Activated CD8-positive, alpha-beta T cell treated with anti-CD3 and anti-CD28 coated beads, Interleukin-2, amount 10 ng/mL, durations not matched to agents 7 days and 5 days (primary cell): ENCODE measurements around the gene CHID1. TPM values are rescaled to one million over a fixed set of nuclear protein-coding genes. Genes with fewer than 3 reads are reported as not detected.

Experiments used
- ATAC-seq: fragments of 150-1000 bp; cut with Tn5 transposase; one replicate; pipeline ENCODE4 v1.10.0; 2021; ENCODE audit warnings: moderate library complexity
- CTCF ChIA-PET: fragments of 350-600 bp; sonication (Branson Sonifier 250); formaldehyde crosslinking; loops from one replicate; lab custom pipeline; 2021; ENCODE audit warnings: antibody characterized with exemption; lab: Charles Lee
- POLR2A ChIA-PET: fragments of 350-600 bp; sonication (Branson Sonifier 250); formaldehyde crosslinking; loops from one replicate; lab custom pipeline; 2021; ENCODE audit warnings: antibody characterized with exemption; lab: Charles Lee
- DNase-seq: peaks from one replicate; pipeline ENCODE4 v3.0.0-alpha.2; 2020
- H3K27ac Mint-ChIP-seq: one replicate; pipeline ENCODE4 v1.8.0; 2021; ENCODE audit warnings: mild to moderate bottlenecking, mixed read lengths
- H3K27me3 Mint-ChIP-seq: one replicate; pipeline ENCODE4 v1.8.0; 2021; ENCODE audit warnings: low read depth, mixed read lengths
- H3K36me3 Mint-ChIP-seq: one replicate; pipeline ENCODE4 v1.8.0; 2021; ENCODE audit warnings: low read depth, mixed read lengths
- H3K4me1 Mint-ChIP-seq: one replicate; pipeline ENCODE4 v1.8.0; 2021; ENCODE audit warnings: low read depth, mixed read lengths
- H3K4me3 Mint-ChIP-seq: one replicate; pipeline ENCODE4 v1.8.0; 2021; ENCODE audit warnings: mild to moderate bottlenecking, mixed read lengths
- H3K9me3 Mint-ChIP-seq: one replicate; pipeline ENCODE4 v1.8.0; 2022; ENCODE audit warnings: mixed read lengths; ENCODE audit not compliant: insufficient read depth
- total RNA-seq, 2 experiments: library from RNA; stranded (reverse); gene quantifications; one replicate each; pipeline ENCODE4 v1.2.3, GENCODE V29; 2021

CHID1 gene
- total RNA-seq, 2 experiments from 2014 or later = 46.1 to 48.4 TPM

- Mint-ChIP-seq H3K27me3 (no peaks in the 10 kb centered on the region), H3K4me1 (no peaks in the 10 kb centered on the region), H3K27ac (no peak overlapping the region), H3K9me3 (no peaks in the 10 kb centered on the region), H3K36me3 (no peaks in the 10 kb centered on the region), H3K4me3 (no peak overlapping the region)
- no peak for ATAC-seq
- no peak for DNase-seq
- CTCF ChIA-PET = no interaction called here
- POLR2A ChIA-PET = no interaction called here
These were observed 52.4 kb downstream of the CHID1 start for GRCh38 chr11:858053-858761.

- Mint-ChIP-seq H3K27ac (no peak overlapping the region), H3K27me3 (no peaks in the 10 kb centered on the region), H3K36me3 (no peaks in the 10 kb centered on the region), H3K4me3 (no peak overlapping the region), H3K4me1 (no peaks in the 10 kb centered on the region), H3K9me3 (no peaks in the 10 kb centered on the region)
- ATAC-seq (no peak), DNase-seq (no peak)
- POLR2A ChIA-PET = interaction anchor here (0.7 kb wide), 1 partner anchor 10 kb away, joined by 3 read pairs; no protein-coding TSS in a partner anchor
- CTCF ChIA-PET = interaction anchor here (1.5 kb wide), 1 partner anchor 9 kb away, joined by 4 read pairs; no protein-coding TSS in a partner anchor
These were observed 54.2 kb downstream of the CHID1 start for GRCh38 chr11:856397-856796.

- no peaks in the 10 kb centered on the region for H3K27me3 Mint-ChIP-seq
- no peak overlapping the region for H3K27ac Mint-ChIP-seq
- DNase-seq (no peak), ATAC-seq (no peak)
- no peak overlapping the region for H3K4me3 Mint-ChIP-seq
- no peaks in the 10 kb centered on the region for H3K36me3 Mint-ChIP-seq
- ChIA-PET POLR2A (interaction anchor here (0.7 kb wide), 1 partner anchor 10 kb away, joined by 3 read pairs; no protein-coding TSS in a partner anchor), CTCF (interaction anchor here (1.5 kb wide), 1 partner anchor 8 kb away, joined by 4 read pairs; no protein-coding TSS in a partner anchor)
- H3K4me1 Mint-ChIP-seq = no peaks in the 10 kb centered on the region
- H3K9me3 Mint-ChIP-seq = no peaks in the 10 kb centered on the region
These were observed 54.8 kb downstream of the CHID1 start for GRCh38 chr11:855796-856195.

GRCh38 chr11:855330-855674 is 55.3 kb downstream of the CHID1 start:
- Mint-ChIP-seq H3K36me3 (no peaks in the 10 kb centered on the region), H3K9me3 (no peaks in the 10 kb centered on the region), H3K4me3 (no peak overlapping the region), H3K27me3 (no peaks in the 10 kb centered on the region), H3K27ac (no peak overlapping the region), H3K4me1 (no peaks in the 10 kb centered on the region)
- CTCF ChIA-PET = no interaction called here
- DNase-seq (no peak), ATAC-seq (no peak)
- POLR2A ChIA-PET = no interaction called here

DNA sequence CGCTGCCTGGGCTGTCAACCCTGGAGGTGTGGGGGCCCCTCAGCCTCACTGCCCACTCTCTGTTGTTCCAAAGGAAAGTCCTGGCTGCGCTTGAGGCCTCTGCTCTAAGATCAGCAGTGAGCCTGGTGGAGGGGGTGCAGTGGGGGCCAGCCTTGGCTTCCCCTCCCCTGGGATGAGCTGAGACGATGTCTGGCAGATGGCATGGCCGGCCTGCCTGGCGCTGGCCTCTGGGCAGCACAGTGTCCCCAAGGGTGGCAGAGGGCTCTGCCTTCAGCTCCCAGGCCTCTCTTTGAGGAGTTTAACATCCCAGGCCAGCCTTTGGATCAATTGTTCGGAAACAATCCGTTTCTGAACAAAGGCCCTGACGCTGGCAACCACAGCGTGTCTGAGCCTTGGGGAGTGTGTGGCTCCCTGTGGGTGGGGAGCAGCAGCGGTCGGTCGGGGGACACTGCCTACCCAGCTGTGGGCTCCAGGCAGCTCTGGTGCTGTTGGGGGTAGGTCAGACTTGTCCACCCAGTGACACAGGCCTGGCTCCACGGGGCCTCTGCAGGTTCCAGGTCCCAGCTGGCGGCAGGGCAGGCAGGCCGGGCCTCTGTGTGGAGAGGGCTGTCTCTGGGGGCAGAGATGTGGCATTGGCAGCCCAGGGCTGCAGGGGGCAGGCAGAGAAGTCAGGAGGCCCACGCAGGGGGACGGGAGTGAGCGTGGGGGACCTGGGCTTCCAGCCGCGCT is 55.8 kb downstream of the CHID1 start:
- no peaks in the 10 kb centered on the region for H3K36me3 Mint-ChIP-seq
- POLR2A ChIA-PET = no interaction called here
- no peak overlapping the region for H3K27ac Mint-ChIP-seq
- ATAC-seq (no peak), DNase-seq (no peak)
- H3K27me3 Mint-ChIP-seq = no peaks in the 10 kb centered on the region
- no peaks in the 10 kb centered on the region for H3K4me1 Mint-ChIP-seq
- no peaks in the 10 kb centered on the region for H3K9me3 Mint-ChIP-seq
- H3K4me3 Mint-ChIP-seq = no peak overlapping the region
- CTCF ChIA-PET = no interaction called here

GRCh38 chr11:853682-854448 is 56.7 kb downstream of the CHID1 start:
- Mint-ChIP-seq H3K9me3 (no peaks in the 10 kb centered on the region), H3K27ac (no peak overlapping the region), H3K36me3 (no peaks in the 10 kb centered on the region), H3K4me1 (peaks cover 2% of the 10 kb centered on the region), H3K27me3 (no peaks in the 10 kb centered on the region), H3K4me3 (no peak overlapping the region)
- POLR2A ChIA-PET = no interaction called here
- no peak for ATAC-seq
- CTCF ChIA-PET = no interaction called here
- no peak for DNase-seq

- DNase-seq (no peak), ATAC-seq (no peak)
- CTCF ChIA-PET = no interaction called here
- Mint-ChIP-seq H3K27ac (no peak overlapping the region), H3K9me3 (no peaks in the 10 kb centered on the region), H3K36me3 (no peaks in the 10 kb centered on the region), H3K27me3 (peaks cover 5% of the 10 kb centered on the region), H3K4me1 (peaks cover 8% of the 10 kb centered on the region), H3K4me3 (no peak overlapping the region)
- POLR2A ChIA-PET = no interaction called here
These were observed 57.8 kb downstream of the CHID1 start for GRCh38 chr11:852762-853161.

DNA sequence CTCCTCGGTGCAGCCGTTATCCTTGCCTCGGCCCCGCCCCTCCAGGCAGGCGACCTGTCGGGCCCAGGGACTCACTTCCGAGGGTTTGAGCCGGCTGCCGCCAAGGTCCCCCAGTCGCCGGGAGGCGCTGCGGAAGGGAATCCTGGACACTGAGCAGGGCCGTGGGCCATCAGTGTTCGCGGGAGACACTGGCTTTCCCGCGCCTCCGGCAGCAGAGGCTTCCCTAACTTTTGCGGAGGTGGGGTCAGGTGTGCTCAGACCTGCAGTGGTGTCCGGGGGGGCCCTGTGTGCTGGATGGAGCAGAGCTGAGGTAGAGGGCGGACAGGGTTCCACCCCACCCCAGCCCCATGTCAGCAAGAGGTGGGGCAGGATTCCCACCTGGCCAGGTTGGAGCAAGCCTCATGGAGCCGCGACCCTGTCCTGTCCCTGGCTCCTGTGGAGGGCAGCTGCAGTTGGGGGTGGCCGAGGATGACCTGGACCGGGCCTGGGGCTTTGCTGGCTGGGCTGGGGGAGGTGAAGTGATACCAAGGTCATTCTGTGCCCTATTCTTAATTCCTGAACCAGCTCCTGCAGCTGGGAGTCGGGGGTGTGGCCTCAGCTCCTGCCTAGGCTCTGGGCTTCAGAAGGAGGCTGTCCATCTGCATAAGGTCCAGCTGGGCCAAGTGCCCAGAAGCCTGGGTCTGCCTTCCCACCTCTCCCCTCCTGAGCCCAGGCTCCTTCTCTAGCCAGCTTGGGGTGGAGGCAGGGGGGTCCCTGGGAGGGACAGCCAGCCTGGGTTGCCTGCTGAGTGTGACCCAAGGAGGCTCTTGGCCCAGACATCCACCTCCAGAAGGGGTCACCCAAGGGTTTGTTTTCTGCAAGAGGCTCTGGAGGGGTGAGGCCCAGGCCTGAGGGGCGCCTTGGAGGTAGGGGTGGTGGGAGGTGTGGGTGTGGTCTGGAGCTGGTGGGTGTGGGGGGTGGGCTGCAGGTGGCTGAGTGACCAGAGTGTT is 59.5 kb downstream of the CHID1 start:
- no peak for ATAC-seq
- Mint-ChIP-seq H3K27ac (no peak overlapping the region), H3K36me3 (no peaks in the 10 kb centered on the region), H3K27me3 (peaks cover 5% of the 10 kb centered on the region), H3K9me3 (no peaks in the 10 kb centered on the region), H3K4me1 (peaks cover 8% of the 10 kb centered on the region), H3K4me3 (no peak overlapping the region)
- ChIA-PET POLR2A (no interaction called here), CTCF (no interaction called here)
- no peak for DNase-seq

DNA sequence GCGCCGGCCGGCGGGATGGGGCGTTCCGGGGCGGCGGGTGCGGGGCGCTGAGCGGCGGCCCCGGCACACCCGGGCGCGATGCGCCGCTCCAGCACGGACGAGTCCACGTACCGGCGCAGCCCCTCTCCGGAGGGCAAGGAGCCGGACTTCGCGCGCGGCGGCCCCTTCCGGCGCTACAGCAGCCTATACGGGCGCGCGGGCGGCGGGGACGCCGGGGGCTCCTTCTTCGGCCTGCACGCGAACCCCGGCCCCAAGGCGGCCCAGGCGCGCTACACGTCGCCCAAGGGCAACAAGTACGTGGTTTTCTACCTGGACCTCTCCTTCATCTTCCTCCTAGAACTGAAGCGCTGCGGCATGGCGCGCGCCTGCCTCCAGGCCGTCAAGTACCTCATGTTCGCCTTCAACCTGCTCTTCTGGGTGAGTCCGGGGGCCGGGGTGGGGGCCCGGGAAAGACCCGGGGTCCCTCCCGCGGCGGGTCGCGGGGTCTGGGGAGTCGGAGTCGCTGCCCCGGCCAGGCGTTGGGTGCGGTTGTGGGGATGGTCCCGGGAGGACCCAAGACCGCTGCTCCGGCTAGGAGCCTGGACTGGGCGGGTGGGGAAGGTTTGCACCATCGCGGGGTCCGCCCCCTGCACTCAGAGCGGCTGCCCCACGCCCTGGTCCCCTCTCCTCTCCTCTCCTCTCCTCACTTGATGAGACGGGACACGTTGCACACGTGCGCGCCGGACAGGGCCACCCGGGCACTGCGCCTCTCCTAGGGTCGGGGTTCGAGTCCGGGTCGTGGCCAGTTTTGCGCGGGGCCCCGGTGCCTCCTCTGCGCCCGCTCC is 60.4 kb downstream of the CHID1 start:
- DNase-seq = no peak
- H3K36me3 Mint-ChIP-seq = no peaks in the 10 kb centered on the region
- peaks cover 5% of the 10 kb centered on the region for H3K27me3 Mint-ChIP-seq
- ChIA-PET POLR2A (no interaction called here), CTCF (no interaction called here)
- no peak for ATAC-seq
- no peak overlapping the region for H3K27ac Mint-ChIP-seq
- H3K4me1 Mint-ChIP-seq = peaks cover 8% of the 10 kb centered on the region
- no peaks in the 10 kb centered on the region for H3K9me3 Mint-ChIP-seq
- no peak overlapping the region for H3K4me3 Mint-ChIP-seq

- POLR2A ChIA-PET = no interaction called here
- CTCF ChIA-PET = interaction anchor here (0.6 to 3.7 kb wide), 6 partner anchors 22 to 202 kb away, joined by 3 to 28 read pairs (median 3); partner anchors contain the start of gene CRACR2B
- ATAC-seq = peak; percentile 25
- no peak overlapping the region for H3K27ac Mint-ChIP-seq
- H3K4me3 Mint-ChIP-seq = peak overlapping the region; percentile 61
- H3K9me3 Mint-ChIP-seq = no peaks in the 10 kb centered on the region
- H3K27me3 Mint-ChIP-seq = peaks cover 5% of the 10 kb centered on the region
- no peak for DNase-seq
- no peaks in the 10 kb centered on the region for H3K36me3 Mint-ChIP-seq
- H3K4me1 Mint-ChIP-seq = peaks cover 10% of the 10 kb centered on the region
These were observed 61.3 kb downstream of the CHID1 start for GRCh38 chr11:849104-849824.
